ENCODE results near the gene OR10C1. TPM values are rescaled to one million over a fixed set of nuclear protein-coding genes. Genes with fewer than 3 reads are reported as not detected.
"Not testable (repeated sequence)": the region's sequence is repeated elsewhere in the genome, so short reads cannot be mapped to it uniquely, and the experiment has no call there.

Gene OR10C1
- total and polyA plus RNA-seq, 2 experiments from 2014 or later = not detected

DNA sequence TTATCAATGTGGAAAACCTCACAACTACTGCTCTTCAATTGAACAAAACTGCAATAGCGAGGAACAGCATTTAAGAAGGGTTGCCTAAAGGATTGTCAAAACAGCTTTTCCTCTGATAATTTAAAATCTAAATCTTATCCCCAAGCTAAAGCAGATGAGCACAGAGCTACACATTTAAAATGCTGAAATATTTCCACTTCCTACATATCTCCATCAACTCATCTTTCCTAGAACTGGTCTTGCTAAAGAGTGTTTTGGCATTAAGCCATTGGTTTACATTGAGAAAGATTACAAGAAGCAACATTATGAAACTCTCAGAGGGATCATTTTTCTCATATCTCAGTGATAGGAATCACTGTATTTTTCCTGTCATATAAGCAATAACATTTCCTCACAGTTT lies 3.6 kb downstream of the OR10C1 start:
- H3K4me3 ChIP-seq = no peak overlapping the region
- no peak for TF ChIP-seq CTCF (IDR thresholded peaks at IDR 0.05; ENCODE audit: low read depth, low read length)
- H3K27ac ChIP-seq = no peak overlapping the region
- no peaks in the 10 kb centered on the region for H3K27me3 ChIP-seq
- no peaks in the 10 kb centered on the region for H3K36me3 ChIP-seq
- no peaks in the 10 kb centered on the region for H3K9me3 ChIP-seq (ENCODE audit: low read depth)
- no peaks in the 10 kb centered on the region for H3K4me1 ChIP-seq (ENCODE audit: low read depth)
- no peak for DNase-seq (ENCODE audit: low read depth in 1 of 2, low spot score in 1 of 2)

GRCh38 chr6:29444031-29444430 lies 4.9 kb downstream of the OR10C1 start:
- not testable (repeated sequence) for DNase-seq (ENCODE audit: low read depth in 1 of 2, low spot score in 1 of 2); H3K4me1 ChIP-seq (ENCODE audit: low read depth); H3K4me3 ChIP-seq; H3K9me3 ChIP-seq (ENCODE audit: low read depth); H3K27me3 ChIP-seq; H3K27ac ChIP-seq; H3K36me3 ChIP-seq

DNA sequence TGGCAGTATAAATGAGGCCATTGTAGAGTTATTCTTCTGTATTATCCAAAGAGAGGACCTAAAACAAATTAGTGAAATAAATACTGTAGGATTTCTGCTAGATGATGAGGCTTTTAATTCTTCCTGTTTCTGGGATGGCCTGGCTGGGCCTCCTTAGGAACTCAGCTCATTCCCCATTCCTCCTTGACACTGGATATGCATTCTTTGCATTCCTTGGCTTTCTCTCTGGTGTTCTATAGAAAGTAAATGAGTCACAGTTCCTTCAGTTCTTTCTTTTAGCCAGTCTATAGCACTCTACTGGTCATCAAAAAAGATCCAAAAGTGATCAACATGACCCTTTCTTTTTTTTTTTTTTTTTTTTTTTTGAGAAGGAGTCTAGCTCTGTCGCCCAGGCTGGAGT lies 8.6 kb downstream of the OR10C1 start:
- H3K9me3 ChIP-seq (ENCODE audit: low read depth) = no peaks in the 10 kb centered on the region
- no peak for TF ChIP-seq CTCF (IDR thresholded peaks at IDR 0.05; ENCODE audit: low read depth, low read length)
- H3K4me1 ChIP-seq (ENCODE audit: low read depth) = no peaks in the 10 kb centered on the region
- DNase-seq (ENCODE audit: low read depth in 1 of 2, low spot score in 1 of 2) = peak in 1 of 2 donors; percentile 16
- H3K27ac ChIP-seq = no peak overlapping the region
- no peaks in the 10 kb centered on the region for H3K36me3 ChIP-seq
- H3K27me3 ChIP-seq = no peaks in the 10 kb centered on the region
- no peak overlapping the region for H3K4me3 ChIP-seq

DNA sequence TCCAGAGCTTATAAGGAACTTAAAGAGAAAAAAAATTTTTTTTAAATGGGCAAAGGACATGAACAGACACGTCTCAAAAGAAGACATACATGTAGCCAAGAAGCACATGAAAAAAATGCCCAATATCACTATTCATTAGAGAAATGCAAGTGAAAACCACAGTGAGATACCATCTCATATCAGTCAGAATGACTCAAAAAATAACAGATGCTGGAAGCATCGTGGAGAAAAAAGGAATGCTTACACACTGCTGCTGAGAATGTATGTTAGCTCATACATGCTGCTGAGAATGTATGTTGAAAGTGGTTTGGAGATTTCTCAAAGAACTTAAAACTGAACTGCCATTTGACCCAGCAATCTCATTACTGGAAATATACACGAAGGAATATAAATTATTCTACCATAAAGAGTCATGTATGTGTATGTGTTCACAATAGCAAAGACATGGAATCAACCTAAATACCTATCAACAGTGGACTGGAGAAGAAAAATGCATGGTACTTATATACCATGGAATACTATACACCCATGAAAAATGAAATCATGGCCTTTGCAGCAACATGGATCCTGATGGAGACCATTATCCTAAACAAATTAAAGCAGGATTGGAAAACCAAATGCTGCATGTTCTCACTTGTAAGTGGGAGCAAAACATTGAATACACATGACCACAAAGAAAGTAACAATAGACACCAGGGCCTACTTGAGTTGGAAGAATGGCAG lies 12.5 kb downstream of the OR10C1 start:
- DNase-seq (ENCODE audit: low read depth in 1 of 2, low spot score in 1 of 2) = no peak
- H3K9me3 ChIP-seq (ENCODE audit: low read depth) = no peaks in the 10 kb centered on the region
- no peak overlapping the region for H3K27ac ChIP-seq
- no peak for TF ChIP-seq CTCF (IDR thresholded peaks at IDR 0.05; ENCODE audit: low read depth, low read length)
- no peaks in the 10 kb centered on the region for H3K27me3 ChIP-seq
- no peak overlapping the region for H3K4me3 ChIP-seq
- no peaks in the 10 kb centered on the region for H3K4me1 ChIP-seq (ENCODE audit: low read depth)
- no peaks in the 10 kb centered on the region for H3K36me3 ChIP-seq

DNA sequence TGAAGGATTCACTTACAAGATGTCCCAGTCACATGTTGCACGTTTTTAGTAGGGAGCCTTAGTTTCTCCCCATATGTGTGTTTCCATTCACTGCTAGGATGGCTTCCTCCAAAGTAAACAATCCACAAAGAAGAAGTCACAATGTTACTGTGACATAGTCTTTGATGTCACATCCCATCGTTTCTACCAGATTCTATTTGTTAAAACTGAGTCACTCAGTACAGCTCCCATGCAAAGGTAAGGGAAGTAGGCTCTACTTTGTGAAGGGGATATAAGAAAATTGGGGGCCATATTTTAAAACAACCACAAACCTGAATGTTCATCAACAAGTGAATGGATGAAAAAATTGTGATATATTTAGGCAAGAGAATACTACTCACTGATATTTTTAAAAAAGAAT lies 17.9 kb downstream of the OR10C1 start, which contains the start of the genes OR11A1 and OR2H1:
TSS of gene OR11A1 (minus strand) at position 101 of the 400 bp plus-strand sequence. CDS start 29,430 bp downstream, outside the sequence.
TSS of gene OR2H1 (plus strand) at position 185 of the 400 bp plus-strand sequence. CDS start 4,615 bp downstream, outside the sequence.
- Histone ChIP-seq H3K27ac (no peak within 1 kb of the TSS), H3K4me3 (no peak within 1 kb of the TSS), H3K27me3 (no peaks in the 10 kb centered on the region), H3K36me3 (no peaks in the 10 kb centered on the region), H3K4me1 (ENCODE audit: low read depth) (no peaks in the 10 kb centered on the region), H3K9me3 (ENCODE audit: low read depth) (no peaks in the 10 kb centered on the region)
- TF ChIP-seq CTCF (IDR thresholded peaks at IDR 0.05; ENCODE audit: low read depth, low read length) = no peak
- no peak for DNase-seq (ENCODE audit: low read depth in 1 of 2, low spot score in 1 of 2)

GRCh38 chr6:29461021-29461814 lies 22.1 kb downstream of the OR10C1 start:
- Histone ChIP-seq H3K27ac (no peak overlapping the region), H3K4me3 (no peak overlapping the region), H3K4me1 (ENCODE audit: low read depth) (no peaks in the 10 kb centered on the region), H3K27me3 (no peaks in the 10 kb centered on the region), H3K36me3 (no peaks in the 10 kb centered on the region), H3K9me3 (ENCODE audit: low read depth) (no peaks in the 10 kb centered on the region)
- TF ChIP-seq CTCF (IDR thresholded peaks at IDR 0.05; ENCODE audit: low read depth, low read length) = no peak
- no peak for DNase-seq (ENCODE audit: low read depth in 1 of 2, low spot score in 1 of 2)
